ENCODE data around the gene DEDD.

GRCh38 chr1:161131523-161132409 is 701 bp downstream of the DEDD start:
- TF ChIP-seq CTCF (IDR thresholded peaks at IDR 0.05) = no peak
- peak in 1 of 2 donors; percentile 12 for TF ChIP-seq POLR2A (IDR thresholded peaks at IDR 0.05)
